NCI-H82 (cell line): Measurements from ENCODE around the gene MAP6.

Source experiments
- DNase-seq: peaks from one replicate; lab custom pipeline; 2025; lab: John Stamatoyannopoulos, UW

MAP6 gene

DNA sequence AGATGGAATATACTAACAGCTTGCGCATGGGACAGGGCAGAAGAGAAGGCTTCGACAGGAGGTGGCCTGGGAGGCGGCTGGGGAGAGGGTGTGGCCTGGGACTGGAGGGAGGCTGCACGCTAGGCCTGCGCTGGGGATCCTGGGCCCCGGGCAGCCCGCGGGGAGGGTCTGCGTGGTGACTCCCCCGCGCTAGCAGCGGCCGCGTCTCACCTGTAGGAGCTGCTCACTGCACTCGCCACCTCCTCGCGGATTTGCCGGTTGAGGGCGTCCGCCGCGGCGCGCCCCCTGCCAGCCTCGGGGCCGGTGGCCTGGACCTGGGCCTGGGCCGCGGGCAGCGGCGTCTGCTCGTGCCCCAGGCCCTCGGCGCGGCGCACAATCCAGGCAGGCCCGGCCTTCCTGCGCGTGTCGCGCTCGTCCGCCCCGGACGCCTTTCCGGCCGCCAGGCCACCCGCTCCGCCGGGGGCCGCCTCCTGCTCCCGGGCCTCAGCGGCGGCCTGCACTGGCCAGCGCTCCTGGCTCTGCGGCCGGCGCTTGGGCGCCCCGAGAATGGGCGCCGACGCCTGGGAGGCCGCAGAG, 1.5 kb downstream of the MAP6 start:
- DNase-seq, result peak; percentile 44

DNA sequence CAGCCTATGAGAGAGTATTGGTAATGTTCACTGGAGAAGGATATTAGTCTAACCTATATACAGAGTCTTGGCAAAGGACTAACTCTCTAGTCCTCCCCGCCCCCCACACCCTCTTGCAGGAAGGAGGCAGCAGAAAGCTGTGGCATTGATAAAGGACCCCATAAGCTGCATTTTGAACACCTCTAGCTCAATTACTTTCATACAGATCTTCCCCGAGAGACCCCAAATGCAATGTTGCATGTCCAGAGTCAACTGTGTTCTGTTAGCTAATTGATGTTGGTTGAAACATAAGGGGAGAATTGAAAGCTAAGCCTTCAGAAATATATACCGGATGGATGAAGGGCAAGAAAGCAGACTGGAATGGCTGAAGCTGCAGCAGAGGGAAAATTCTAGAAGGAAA, 2.8 kb downstream of the MAP6 start:
- DNase-seq, result no peak

DNA sequence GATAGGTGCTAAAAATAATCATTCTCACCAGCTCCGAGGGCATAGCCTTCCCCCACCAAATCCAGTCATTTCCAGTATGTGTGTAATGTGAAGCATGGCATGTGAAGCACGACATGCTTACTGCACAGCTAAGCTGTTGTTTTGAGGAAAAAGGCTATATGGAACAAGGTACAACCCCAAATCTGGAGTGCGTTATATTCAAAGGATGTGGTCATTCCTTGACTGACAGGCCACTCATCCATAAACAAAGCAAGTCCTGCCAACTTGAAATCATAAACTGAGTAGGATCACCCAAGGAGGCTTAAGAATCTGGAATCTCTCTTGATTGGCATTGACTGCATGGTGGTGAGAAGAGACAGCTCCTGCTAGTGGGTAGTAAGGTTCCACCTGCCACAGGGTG, 3.7 kb downstream of the MAP6 start:
- DNase-seq, result no peak

DNA sequence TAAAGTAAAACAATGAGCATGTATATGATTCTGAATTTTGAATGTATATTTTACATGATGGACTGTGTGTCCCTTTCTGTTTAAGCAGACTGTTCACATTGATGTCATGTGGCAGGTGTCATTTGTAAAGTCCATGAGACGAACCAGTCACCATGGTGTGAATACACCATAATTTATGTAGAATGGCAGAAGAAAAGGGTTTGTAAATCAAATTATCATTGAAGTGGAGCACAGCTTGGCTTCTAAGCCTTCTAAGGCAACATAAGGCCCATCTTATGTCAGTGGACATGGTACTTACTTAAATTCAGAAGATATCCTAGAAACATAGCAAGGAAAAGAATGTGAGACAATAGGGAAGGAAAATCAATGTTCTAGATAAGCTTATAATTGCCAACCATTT, 4.4 kb downstream of the MAP6 start:
- peak; percentile 8 for DNase-seq

- DNase-seq, result peak; percentile 52
Observed at GRCh38 chr11:75663808-75664207, 5.0 kb downstream of the MAP6 start.

DNA sequence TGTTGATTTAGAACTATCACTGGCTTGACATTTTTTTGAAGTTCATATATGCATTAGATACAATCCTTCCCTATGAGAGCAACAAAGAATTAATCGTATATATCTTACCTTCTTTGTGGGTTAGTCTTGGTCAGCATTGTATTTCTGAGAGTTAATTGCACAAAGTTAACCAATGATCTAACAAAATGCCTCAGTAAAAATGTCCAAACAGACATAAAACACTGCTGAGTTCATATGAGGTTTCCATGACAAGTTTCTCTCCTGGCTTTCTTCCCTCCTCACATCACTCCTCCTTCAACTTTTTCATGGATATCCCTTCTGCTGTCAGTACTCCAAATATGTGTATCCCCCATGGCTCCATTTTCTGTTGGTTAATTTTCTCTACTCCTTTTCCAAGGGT, 9.0 kb downstream of the MAP6 start:
- no peak for DNase-seq

DNA sequence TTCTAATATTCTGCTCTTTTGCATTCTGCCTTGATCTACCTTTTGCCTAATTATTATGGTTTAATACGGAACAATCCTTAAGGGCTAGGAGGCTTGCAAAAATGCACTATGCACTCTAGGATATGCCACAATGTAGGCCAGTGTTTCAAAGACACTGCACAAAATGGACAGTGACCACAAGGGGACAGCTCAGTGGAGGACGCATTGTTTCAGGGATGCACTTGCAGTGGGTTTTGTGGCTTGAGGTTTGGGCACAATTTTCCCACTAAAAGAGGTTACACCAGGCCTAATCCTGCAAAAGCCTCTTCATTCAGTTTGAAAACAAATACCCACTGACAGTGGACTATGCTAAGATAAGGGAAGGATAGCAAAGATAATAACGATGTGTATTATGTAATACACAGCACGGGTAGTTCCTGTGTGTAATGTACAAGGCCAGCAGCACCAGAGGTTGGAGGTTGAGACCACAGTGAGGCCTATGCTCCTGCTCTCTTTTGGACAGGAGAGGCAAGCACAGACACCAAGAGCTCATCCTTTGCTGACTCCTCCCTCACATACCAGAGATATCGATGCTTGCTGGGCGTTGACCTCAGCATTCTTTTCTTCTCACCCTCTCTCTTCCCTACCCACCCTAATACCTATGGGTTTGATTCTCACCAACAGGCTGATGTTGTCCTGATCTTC, 12.7 kb downstream of the MAP6 start:
- no peak for DNase-seq

DNA sequence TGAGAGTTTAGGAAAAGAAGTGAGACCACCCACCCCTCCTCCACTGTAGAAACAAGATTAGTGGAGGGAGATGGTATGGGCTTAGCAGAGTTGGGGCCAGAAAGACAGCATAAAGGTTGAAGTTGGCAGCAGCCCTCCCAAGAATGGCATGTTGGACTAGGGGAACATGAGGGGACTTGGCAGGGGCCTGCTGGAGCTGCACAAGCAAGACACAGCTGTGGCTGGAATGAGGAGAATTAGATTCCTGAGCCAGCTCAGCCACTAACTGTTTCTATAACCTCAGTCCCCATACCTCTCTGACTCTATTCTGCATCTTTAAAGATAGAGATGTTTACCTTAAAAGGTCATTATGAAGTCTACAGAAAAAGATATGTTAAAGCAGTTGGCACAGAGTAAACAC, 13.2 kb downstream of the MAP6 start:
- peak; percentile 61 for DNase-seq

DNA sequence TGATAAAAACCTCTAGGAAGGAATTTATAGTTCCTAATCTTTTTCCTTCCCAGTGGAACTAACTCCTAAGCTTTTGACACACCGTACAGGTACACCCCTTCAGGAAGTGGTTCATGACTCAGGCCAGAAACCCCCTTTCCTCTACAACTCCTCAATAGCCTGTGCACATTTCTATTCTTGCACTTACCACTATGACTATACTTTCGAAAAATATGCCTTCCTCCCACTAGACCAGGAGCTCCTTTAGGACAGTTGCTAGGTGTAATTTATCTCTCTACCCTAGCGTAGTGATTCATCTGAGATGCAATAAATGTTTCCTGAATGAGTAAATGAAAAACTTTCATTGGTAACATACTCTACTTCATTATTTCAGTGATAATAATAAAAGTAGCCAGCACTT, 14.5 kb downstream of the MAP6 start:
- no peak for DNase-seq

DNA sequence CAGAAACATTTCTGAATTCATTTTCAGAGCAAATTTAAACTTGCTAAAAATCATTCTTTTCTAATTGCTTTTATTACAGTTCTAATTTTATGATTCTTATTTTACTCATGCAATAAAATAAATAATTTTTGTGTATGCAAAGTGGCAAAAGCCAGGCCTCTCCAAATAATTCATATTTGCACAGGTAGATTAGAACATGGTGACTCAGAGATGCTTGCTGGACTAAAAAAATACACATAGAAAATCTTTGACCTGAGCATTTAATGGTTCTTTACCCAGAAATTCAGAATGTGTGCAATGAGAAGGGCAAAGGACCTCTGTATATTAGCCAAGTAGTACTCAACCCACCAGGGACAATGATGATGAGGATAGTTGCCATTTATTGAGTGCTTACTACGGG, 15.3 kb downstream of the MAP6 start:
- no peak for DNase-seq

DNA sequence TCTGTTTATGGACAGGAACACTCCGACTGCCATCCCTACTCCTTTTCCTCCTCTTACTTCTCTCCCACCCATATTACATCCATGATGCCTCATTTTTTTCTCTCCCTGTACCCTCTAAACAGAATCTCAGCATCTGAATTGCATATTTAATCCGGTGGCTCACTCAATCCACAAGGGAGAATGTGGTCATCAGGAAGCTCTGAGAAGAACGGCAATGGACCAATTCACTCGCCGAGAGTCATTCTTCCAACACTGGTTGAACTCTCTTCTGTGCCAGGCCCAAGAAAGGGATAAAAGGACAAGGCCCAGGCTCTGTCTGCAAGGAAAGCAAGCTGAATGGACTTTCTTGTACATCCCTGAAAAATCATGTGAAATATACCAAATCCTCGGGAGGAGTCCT, 15.9 kb downstream of the MAP6 start:
- DNase-seq, result no peak

- no peak for DNase-seq
Observed at GRCh38 chr11:75651218-75651617, 17.6 kb downstream of the MAP6 start.

DNA sequence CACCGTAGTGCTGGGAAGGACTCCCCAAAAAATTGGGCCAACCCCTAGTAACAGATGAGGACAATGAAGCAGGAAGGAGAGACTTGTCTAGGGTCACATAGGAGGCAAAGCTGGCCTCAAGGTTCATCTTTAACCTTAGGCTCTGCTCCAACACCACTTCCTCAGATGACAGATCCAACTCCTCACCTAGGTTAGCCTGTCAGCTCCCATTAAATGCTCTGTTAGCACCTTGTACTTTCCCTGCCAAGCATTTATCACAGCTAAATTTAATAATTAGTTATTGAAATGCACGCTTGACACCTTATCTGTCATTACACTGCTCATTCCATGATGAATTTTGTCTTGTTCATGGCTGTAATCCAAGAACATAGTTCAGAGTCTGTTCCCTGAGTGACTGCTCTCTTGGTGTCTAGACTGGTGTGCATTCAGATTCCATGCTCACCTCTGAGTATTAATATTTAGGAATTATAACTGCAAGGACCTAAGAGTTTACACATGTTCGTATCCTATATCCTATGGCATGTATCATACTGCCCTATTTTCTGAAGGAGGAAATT, 18.6 kb downstream of the MAP6 start:
- DNase-seq, result no peak

DNA sequence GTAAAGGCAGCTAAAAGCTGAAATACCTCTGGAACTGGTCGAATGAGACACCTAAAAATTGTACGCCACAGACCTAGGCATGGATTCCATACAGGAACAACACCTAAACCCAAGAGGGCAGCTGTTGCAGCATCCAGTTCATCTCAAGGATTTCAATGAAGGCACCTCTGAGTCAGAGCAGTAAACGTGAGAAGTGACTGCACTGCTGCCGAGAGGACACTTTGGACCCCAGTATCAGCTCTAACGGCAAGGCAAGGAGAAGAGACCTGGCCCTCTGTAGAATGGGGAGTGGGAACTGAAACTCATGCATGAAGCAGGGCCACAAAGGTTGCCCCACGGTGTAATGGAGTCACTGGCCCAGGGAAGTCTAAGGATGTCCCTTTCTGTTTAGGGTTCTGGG, 23.9 kb downstream of the MAP6 start:
- no peak for DNase-seq

- no peak for DNase-seq
Observed at GRCh38 chr11:75644370-75644769, 24.5 kb downstream of the MAP6 start.

GRCh38 chr11:75642402-75643113, 26.3 kb downstream of the MAP6 start:
- no peak for DNase-seq

GRCh38 chr11:75639762-75640181, 29.1 kb downstream of the MAP6 start:
- DNase-seq, result peak; percentile 91

GRCh38 chr11:75637998-75638397, 30.8 kb downstream of the MAP6 start:
- DNase-seq, result no peak

GRCh38 chr11:75635066-75635862, 33.6 kb downstream of the MAP6 start:
- DNase-seq, result peak; percentile 85

DNA sequence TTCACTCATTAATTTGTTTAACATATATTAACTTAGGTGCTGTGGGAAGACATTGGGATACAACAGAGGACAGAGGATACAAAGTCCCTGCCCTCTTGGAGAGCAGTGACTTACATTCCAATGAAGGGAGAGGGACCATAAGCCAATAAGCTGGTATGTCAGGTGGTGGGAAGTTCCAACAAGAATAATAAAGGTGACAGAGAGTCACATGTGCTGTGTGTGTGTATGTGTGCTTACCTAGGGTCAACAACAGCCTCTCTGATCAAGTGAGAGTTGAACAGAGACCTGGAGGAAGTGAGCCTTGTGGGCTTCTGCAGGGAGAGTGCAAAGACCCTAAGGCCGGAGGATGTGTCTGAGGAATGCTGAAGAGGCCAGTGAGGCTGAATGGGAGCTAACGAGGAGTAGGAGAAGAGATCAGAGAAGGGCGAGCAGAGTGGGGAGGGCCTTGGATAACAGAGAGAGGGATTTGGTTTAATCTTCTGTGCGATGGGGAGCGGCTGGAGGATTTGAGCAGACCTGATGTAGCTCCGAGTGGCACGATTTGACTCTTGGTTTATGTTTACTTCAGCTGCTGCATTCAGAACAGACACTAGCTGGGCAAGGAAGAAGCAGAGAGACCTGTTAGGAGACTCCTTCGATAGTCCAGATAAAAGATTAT, 35.3 kb downstream of the MAP6 start:
- peak; percentile 93 for DNase-seq

GRCh38 chr11:75632962-75633361, 35.9 kb downstream of the MAP6 start:
- peak; percentile 59 for DNase-seq

GRCh38 chr11:75632450-75632849, 36.4 kb downstream of the MAP6 start:
- DNase-seq, result no peak
